Measurements from ENCODE around the gene DZIP1L. TPM values are rescaled to one million over a fixed set of nuclear protein-coding genes. Genes with fewer than 3 reads are reported as not detected.

The DZIP1L gene
- total and polyA plus RNA-seq, 2 donors (not counting 3 experiments of a cell fraction or from before 2014, with no cell fraction given): 3.0 to 17.9 TPM

DNA sequence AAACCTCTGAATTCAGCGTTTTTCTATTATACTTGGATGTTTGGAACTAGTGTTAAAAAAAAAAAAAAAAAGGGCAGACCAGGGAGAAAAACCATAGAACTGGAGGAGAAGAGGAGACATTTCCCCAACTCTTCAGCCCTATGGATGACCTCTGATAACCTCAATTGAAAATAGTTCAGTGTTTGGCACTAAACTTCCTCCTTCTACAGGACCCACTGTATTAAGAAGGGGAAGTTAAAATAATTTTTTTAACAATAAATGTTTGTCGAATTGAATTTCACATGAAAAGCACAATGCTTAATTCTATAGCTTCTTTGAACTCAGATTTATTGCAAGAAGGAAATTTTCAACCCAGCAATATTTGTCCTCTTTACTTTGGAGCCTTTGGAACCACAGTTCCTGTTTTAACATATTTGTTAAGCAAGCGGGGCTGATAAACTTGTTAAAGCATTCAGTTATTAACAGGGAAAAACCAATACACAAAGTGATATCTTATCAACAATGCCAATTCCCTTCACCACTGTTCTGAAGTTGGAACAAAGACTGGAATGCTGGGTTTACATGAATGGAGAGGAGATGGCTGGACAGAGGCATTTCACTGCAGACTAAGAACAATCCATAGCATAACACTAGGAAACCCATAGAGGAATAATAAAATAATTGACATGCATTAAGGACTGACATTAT is 19.9 kb upstream of the DZIP1L start:
- dilution Hi-C loops (cut with MboI; ENCODE audit: extremely low pct_ligation_motif_present, low sequenced_read_pairs): no loop called here
- intact Hi-C loops (cut with micrococcal nuclease): no loop called here
- Histone ChIP-seq H3K4me3 (replicated peaks in 1 of 3; ENCODE audit: insufficient read depth in 1 of 3, low read depth in 1 of 3, low read length in 3 of 3) (no peak overlapping the region), H4K20me1 (replicated peaks; ENCODE audit: control insufficient read depth, extremely low read depth, insufficient read depth, low read length) (no peaks in the 10 kb centered on the region), H3K79me2 (ENCODE audit: control insufficient read depth, insufficient read depth, low read length) (no peaks in the 10 kb centered on the region), H3K4me1 (ENCODE audit: control insufficient read depth, extremely low read depth, insufficient read depth, low read length) (no peaks in the 10 kb centered on the region), H3K27ac (ENCODE audit: insufficient read depth, low read depth, low read length) (no peak overlapping the region), H3K9ac (replicated peaks; ENCODE audit: extremely low read depth, insufficient read depth, low read length) (no peak overlapping the region), H3K36me3 (ENCODE audit: control insufficient read depth in 2 of 2, extremely low read depth in 1 of 2, insufficient read depth in 2 of 2, low read length in 2 of 2) (no peaks in the 10 kb centered on the region), H3K4me2 (ENCODE audit: insufficient read depth, low read length) (no peak overlapping the region), H2AFZ (ENCODE audit: low read depth, low read length) (no peak overlapping the region), H3K9me3 (replicated peaks; ENCODE audit: control insufficient read depth, insufficient read depth, low read length) (no peaks in the 10 kb centered on the region), H3K9me1 (replicated peaks; ENCODE audit: control insufficient read depth, extremely low read depth, insufficient read depth, low read length) (no peaks in the 10 kb centered on the region), H3K27me3 (ENCODE audit: control insufficient read depth in 2 of 2, insufficient read depth in 2 of 2, low read length in 2 of 2) (peaks cover 12 to 14% of the 10 kb centered on the region in 2 experiments)
- ChIA-PET CTCF (no interaction called here), POLR2A (no interaction called here)
- FAIRE-seq (no peak), DNase-seq (ENCODE audit: low read depth, low spot score) (no peak)
- TF ChIP-seq, protein P1, sequence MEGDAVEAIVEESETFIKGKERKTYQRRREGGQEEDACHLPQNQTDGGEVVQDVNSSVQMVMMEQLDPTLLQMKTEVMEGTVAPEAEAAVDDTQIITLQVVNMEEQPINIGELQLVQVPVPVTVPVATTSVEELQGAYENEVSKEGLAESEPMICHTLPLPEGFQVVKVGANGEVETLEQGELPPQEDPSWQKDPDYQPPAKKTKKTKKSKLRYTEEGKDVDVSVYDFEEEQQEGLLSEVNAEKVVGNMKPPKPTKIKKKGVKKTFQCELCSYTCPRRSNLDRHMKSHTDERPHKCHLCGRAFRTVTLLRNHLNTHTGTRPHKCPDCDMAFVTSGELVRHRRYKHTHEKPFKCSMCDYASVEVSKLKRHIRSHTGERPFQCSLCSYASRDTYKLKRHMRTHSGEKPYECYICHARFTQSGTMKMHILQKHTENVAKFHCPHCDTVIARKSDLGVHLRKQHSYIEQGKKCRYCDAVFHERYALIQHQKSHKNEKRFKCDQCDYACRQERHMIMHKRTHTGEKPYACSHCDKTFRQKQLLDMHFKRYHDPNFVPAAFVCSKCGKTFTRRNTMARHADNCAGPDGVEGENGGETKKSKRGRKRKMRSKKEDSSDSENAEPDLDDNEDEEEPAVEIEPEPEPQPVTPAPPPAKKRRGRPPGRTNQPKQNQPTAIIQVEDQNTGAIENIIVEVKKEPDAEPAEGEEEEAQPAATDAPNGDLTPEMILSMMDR (IDR thresholded peaks at IDR 0.05; ENCODE audit: extremely low read depth in 1 of 2, insufficient read depth in 1 of 2, low read depth in 1 of 2, low read length in 2 of 2): no peak
- TF ChIP-seq JUN (IDR thresholded peaks at IDR 0.05; ENCODE audit: borderline replicate concordance, insufficient read depth, insufficient read length, low read depth) (no peak), EZH2 (IDR thresholded peaks at IDR 0.05; ENCODE audit: borderline replicate concordance, low read depth, low read length, severe bottlenecking) (no peak), GATA2 (IDR thresholded peaks at IDR 0.05; ENCODE audit: insufficient read depth, insufficient read length, low read depth, low read length) (no peak), POLR2AphosphoS5 (IDR thresholded peaks at IDR 0.05; ENCODE audit: insufficient read depth, low read depth, low read length) (no peak), FOS (IDR thresholded peaks at IDR 0.05; ENCODE audit: borderline replicate concordance, insufficient read depth, low read length) (no peak), MYC (IDR thresholded peaks at IDR 0.05; ENCODE audit: low read depth, low read length) (no peak), POLR2A (IDR thresholded peaks at IDR 0.05; ENCODE audit: low read depth, low read length) (no peak)
- TF ChIP-seq, protein P2, sequence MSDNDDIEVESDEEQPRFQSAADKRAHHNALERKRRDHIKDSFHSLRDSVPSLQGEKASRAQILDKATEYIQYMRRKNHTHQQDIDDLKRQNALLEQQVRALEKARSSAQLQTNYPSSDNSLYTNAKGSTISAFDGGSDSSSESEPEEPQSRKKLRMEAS (IDR thresholded peaks at IDR 0.05; ENCODE audit: insufficient read depth, insufficient read length): no peak
- no TSS peak for BruUV-seq (replicated peaks)

All from endothelial cell of umbilical vein (primary cell).